HepG2 (cell line): ENCODE data around the gene ITGAE. TPM values are rescaled to one million over a fixed set of nuclear protein-coding genes. Genes with fewer than 3 reads are reported as not detected.

ENCODE experiments used
- FOSL2 ChIP-seq: sonication (generic); formaldehyde crosslinking; IDR thresholded peaks from 2 replicates; pipeline ENCODE4 v1.4.0; 2020; ENCODE audit warnings: missing genetic modification reagents
- FOXK1 ChIP-seq: sonication (generic); formaldehyde crosslinking; IDR thresholded peaks from 2 replicates; pipeline ENCODE4 v1.4.0; 2020; ENCODE audit warnings: low read depth, missing genetic modification reagents, borderline replicate concordance
- HIC2 ChIP-seq: sonication (generic); formaldehyde crosslinking; IDR thresholded peaks from 2 replicates; pipeline ENCODE4 v1.9.0; 2022; ENCODE audit warnings: low read depth, missing genetic modification reagents
- HNF4A ChIP-seq: sonication (generic); formaldehyde crosslinking; IDR thresholded peaks from 2 replicates; pipeline ENCODE4 v1.4.0; 2020; ENCODE audit warnings: missing genetic modification reagents
- HNRNPL ChIP-seq: fragments of 200-400 bp; formaldehyde crosslinking; IDR thresholded peaks from 2 replicates; pipeline ENCODE4 v1.6.1; 2017; ENCODE audit warnings: mild to moderate bottlenecking, low read depth, low read length
- IRF2 ChIP-seq: IDR thresholded peaks from 2 replicates; pipeline ENCODE4 v1.6.1; 2018; ENCODE audit warnings: missing genetic modification reagents, missing compliant biosample characterization
- NCOA2 ChIP-seq: sonication (generic); formaldehyde crosslinking; IDR thresholded peaks from 2 replicates; pipeline ENCODE4 v1.8.0; 2022; ENCODE audit warnings: inconsistent platforms
- PAF1 ChIP-seq: IDR thresholded peaks from 2 replicates; pipeline ENCODE4 v1.6.1; 2016; ENCODE audit warnings: missing genetic modification reagents, missing compliant biosample characterization
- PAXIP1 ChIP-seq: sonication (generic); formaldehyde crosslinking; conservative IDR thresholded peaks from 2 replicates; pipeline ENCODE4 v1.4.0; 2020; ENCODE audit warnings: mild to moderate bottlenecking, missing genetic modification reagents, moderate library complexity
- SOX13 ChIP-seq, 3 experiments: fragments of 450-650 bp in 1 of 3; sonication (generic) in 1 of 3; formaldehyde crosslinking in 1 of 3; IDR thresholded peaks in 2 of 3; conservative IDR thresholded peaks in 1 of 3; 2 replicates each; pipeline versions ENCODE4 v1.5.0 to v1.6.1; 2016 to 2020; ENCODE audit warnings: antibody characterized with exemption in 1 of 3, mild to moderate bottlenecking in 1 of 3, missing compliant biosample characterization in 1 of 3, missing genetic modification reagents in 1 of 3, moderate library complexity in 1 of 3
- THYN1 ChIP-seq: sonication (generic); formaldehyde crosslinking; IDR thresholded peaks from 2 replicates; pipeline ENCODE4 v1.8.1; 2023; ENCODE audit warnings: low read depth, mild to moderate bottlenecking, moderate library complexity, missing genetic modification reagents, borderline replicate concordance
- WIZ ChIP-seq: sonication (generic); formaldehyde crosslinking; IDR thresholded peaks from 2 replicates; pipeline ENCODE4 v1.5.1; 2020; ENCODE audit warnings: mild to moderate bottlenecking, missing genetic modification reagents
- YEATS2 ChIP-seq: sonication (generic); formaldehyde crosslinking; IDR thresholded peaks from 2 replicates; pipeline ENCODE4 v1.4.0; 2020; ENCODE audit warnings: missing genetic modification reagents, borderline replicate concordance
- ZFX ChIP-seq: sonication (generic); formaldehyde crosslinking; IDR thresholded peaks from 2 replicates; pipeline ENCODE4 v1.4.0; 2020; ENCODE audit warnings: mild to moderate bottlenecking, low read depth, missing genetic modification reagents, moderate library complexity
- ZNF253 ChIP-seq: sonication (generic); formaldehyde crosslinking; IDR thresholded peaks from 2 replicates; pipeline ENCODE4 v1.8.0; 2022; ENCODE audit warnings: mild to moderate bottlenecking, missing genetic modification reagents, borderline replicate concordance
- ZNF350 ChIP-seq: sonication (generic); formaldehyde crosslinking; IDR thresholded peaks from 2 replicates; pipeline ENCODE4 v1.4.0; 2020; ENCODE audit warnings: mild to moderate bottlenecking, low read depth, missing genetic modification reagents, borderline replicate concordance
- ZNF770 ChIP-seq: sonication (generic); formaldehyde crosslinking; IDR thresholded peaks from 2 replicates; pipeline ENCODE4 v1.5.0; 2020; ENCODE audit warnings: mild to moderate bottlenecking, missing genetic modification reagents
- ZNF775 ChIP-seq: sonication (generic); formaldehyde crosslinking; IDR thresholded peaks from 2 replicates; pipeline ENCODE4 v1.4.0; 2020; ENCODE audit warnings: missing genetic modification reagents, mild to moderate bottlenecking, moderate library complexity, borderline replicate concordance
- ZNF878 ChIP-seq: sonication (generic); formaldehyde crosslinking; IDR thresholded peaks from 2 replicates; pipeline ENCODE4 v1.8.1; 2023; ENCODE audit warnings: mild to moderate bottlenecking, missing genetic modification reagents, moderate library complexity
- polyA plus RNA-seq, 8 experiments: library from polyadenylated mRNA; depleted of rRNA in 3 of 8; stranded (reverse) in 7 of 8; unstranded in 1 of 8; fragments of >200 nt; fragmentation: Illumina TruSeq in 4 of 8; extraction: Trizol in 4 of 8; gene quantifications; 2 replicates each; pipeline versions ENCODE4 v1.2.1 to v1.2.3, GENCODE V29; 2011 to 2016; ENCODE audit warnings: low read depth in 4 of 8, missing spikeins in 1 of 8, mixed read lengths in 1 of 8; ENCODE audit not compliant: insufficient read depth in 1 of 8
- total RNA-seq, 5 experiments: library from RNA; depleted of rRNA; stranded (reverse); fragments of >200 nt; fragmentation: Illumina TruSeq; extraction: Trizol; gene quantifications; 2 replicates each; pipeline ENCODE4 v1.2.3, GENCODE V29; 2016; ENCODE audit warnings: low read depth in 1 of 5

The ITGAE gene
- total and polyA plus RNA-seq, 2 of the 13 experiments (the other 11 are each of a cell fraction or from before 2014, with no cell fraction given): 42.3 to 49.0 TPM

GRCh38 chr17:3804503-3804931, 3.5 kb upstream of the ITGAE start (continued):
- TF ChIP-seq YEATS2 (no peak), ZNF878 (CRISPR knock-in tag) (no peak), ZNF350 (CRISPR knock-in tag) (no peak; the same call in 1 of the 2 replicates), FOXK1 (no peak), PAXIP1 (CRISPR knock-in tag) (peak; percentile 58), SOX13 (IDR thresholded peaks at IDR 0.05) (no peak), SOX13 (CRISPR knock-in tag; conservative IDR thresholded peaks at IDR 0.05 in 1 of 2, IDR thresholded peaks at IDR 0.05 in 1 of 2) (0 out of 4 replicates have a peak, but pooled peaks of 1 of the 2 experiments have one; percentile 27), HIC2 (CRISPR knock-in tag) (peak; percentile 83), ZFX (CRISPR knock-in tag) (peak; percentile 49), FOSL2 (CRISPR knock-in tag) (no peak; the same call in 1 of the 2 replicates), HNF4A (CRISPR knock-in tag) (peak; percentile 87), ZNF253 (no peak), THYN1 (CRISPR knock-in tag) (no peak), HNRNPL (0 out of 2 replicates have a peak, but pooled peaks have one; percentile 40), WIZ (CRISPR knock-in tag) (no peak), IRF2 (CRISPR knock-in tag) (0 out of 2 replicates have a peak, but pooled peaks have one; percentile 21), PAF1 (no peak), ZNF770 (CRISPR knock-in tag) (peak; percentile 55), ZNF775 (CRISPR knock-in tag) (no peak), NCOA2 (CRISPR knock-in tag) (peak; percentile 41; the same call in 1 of the 2 replicates)
